OCI-LY7 (cell line): ENCODE measurements around the gene TNKS1BP1.

ENCODE experiments used
- EZH2phosphoT487 ChIP-seq: fragments of 200-600 bp; sonication (generic); IDR thresholded peaks from 2 replicates; pipeline ENCODE4 v1.6.1; 2018; ENCODE audit warnings: low read depth, borderline replicate concordance, mild to moderate bottlenecking, mixed run types, antibody characterized with exemption, low read length, moderate library complexity, mixed read lengths
- TF ChIP-seq, protein P1 (sequence below): fragments of 200-600 bp; sonication (generic); conservative IDR thresholded peaks from 2 replicates; pipeline ENCODE4 v1.5.1; 2014; ENCODE audit warnings: mild to moderate bottlenecking, antibody characterized with exemption, low read length, moderate library complexity, mixed read lengths

DNA sequence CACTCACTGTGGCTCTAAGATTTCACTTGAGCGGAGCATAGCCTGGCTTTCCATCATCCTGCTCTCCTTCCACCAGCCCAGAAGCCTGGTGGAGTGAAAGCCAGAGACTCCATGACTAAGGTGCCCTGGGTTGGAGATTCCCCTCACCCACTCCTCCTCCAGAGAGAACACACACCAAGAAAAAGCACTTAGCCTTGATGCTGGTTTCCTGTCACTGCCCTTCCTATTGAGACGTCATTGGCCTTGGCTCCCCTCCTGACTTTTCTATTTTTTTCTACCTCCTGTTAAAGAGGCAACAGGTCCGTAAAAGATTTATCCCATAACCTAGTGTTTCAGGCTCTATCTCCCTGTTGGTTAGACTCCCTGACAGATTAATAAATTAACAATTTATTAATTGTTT, 49.2 kb downstream of the TNKS1BP1 start:
- TF ChIP-seq, protein P1, sequence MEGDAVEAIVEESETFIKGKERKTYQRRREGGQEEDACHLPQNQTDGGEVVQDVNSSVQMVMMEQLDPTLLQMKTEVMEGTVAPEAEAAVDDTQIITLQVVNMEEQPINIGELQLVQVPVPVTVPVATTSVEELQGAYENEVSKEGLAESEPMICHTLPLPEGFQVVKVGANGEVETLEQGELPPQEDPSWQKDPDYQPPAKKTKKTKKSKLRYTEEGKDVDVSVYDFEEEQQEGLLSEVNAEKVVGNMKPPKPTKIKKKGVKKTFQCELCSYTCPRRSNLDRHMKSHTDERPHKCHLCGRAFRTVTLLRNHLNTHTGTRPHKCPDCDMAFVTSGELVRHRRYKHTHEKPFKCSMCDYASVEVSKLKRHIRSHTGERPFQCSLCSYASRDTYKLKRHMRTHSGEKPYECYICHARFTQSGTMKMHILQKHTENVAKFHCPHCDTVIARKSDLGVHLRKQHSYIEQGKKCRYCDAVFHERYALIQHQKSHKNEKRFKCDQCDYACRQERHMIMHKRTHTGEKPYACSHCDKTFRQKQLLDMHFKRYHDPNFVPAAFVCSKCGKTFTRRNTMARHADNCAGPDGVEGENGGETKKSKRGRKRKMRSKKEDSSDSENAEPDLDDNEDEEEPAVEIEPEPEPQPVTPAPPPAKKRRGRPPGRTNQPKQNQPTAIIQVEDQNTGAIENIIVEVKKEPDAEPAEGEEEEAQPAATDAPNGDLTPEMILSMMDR, result no peak
- no peak for TF ChIP-seq EZH2phosphoT487
